MM.1S (cell line): Measurements from ENCODE around the gene HP1BP3.

Source experiments
- CTCF ChIP-seq: fragments of 300-600 bp; sonication (generic); IDR thresholded peaks from 2 replicates; pipeline ENCODE4 v1.5.1; 2016; ENCODE audit warnings: antibody characterized with exemption, low read length, mixed read lengths
- EZH2 ChIP-seq: fragments of 300-600 bp; sonication (generic); optimal IDR thresholded peaks from 2 replicates; pipeline ENCODE3; 2017; ENCODE audit warnings: low read depth, mild to moderate bottlenecking, antibody characterized with exemption, low read length, mixed read lengths
- EZH2phosphoT487 ChIP-seq: fragments of 300-600 bp; sonication (generic); IDR thresholded peaks from 2 replicates; pipeline ENCODE4 v1.6.1; 2018; ENCODE audit warnings: antibody characterized with exemption, low read length

- TF ChIP-seq CTCF, result no peak
- TF ChIP-seq EZH2, result no peak
- no peak for TF ChIP-seq EZH2phosphoT487
Observed at GRCh38 chr1:20821466-20821865, 34.4 kb upstream of the HP1BP3 start.
